Activated CD4-positive, alpha-beta T cell treated with anti-CD3 and anti-CD28 coated beads for 36 hours (primary cell): Measurements from ENCODE around the gene ADCYAP1R1. TPM values are rescaled to one million over a fixed set of nuclear protein-coding genes. Genes with fewer than 3 reads are reported as not detected.

Source experiments
- ATAC-seq: fragments of 200-7000 bp; cut with Tn5 transposase; one replicate; pipeline ENCODE4 v1.10.0; 2021; ENCODE audit warnings: mild to moderate bottlenecking, moderate library complexity
- CTCF ChIA-PET: fragments of 350-600 bp; sonication (Branson Sonifier 250); formaldehyde crosslinking; loops from one replicate; lab custom pipeline; 2021; ENCODE audit warnings: antibody characterized with exemption; lab: Charles Lee
- POLR2A ChIA-PET: fragments of 350-600 bp; sonication (Branson Sonifier 250); formaldehyde crosslinking; loops from one replicate; lab custom pipeline; 2021; ENCODE audit warnings: antibody characterized with exemption, inconsistent platforms; lab: Charles Lee
- DNase-seq: peaks from one replicate; pipeline ENCODE4 v3.0.0-alpha.2; 2020
- H3K27ac Mint-ChIP-seq: one replicate; pipeline ENCODE4 v1.8.0; 2021; ENCODE audit warnings: mixed read lengths
- H3K27me3 Mint-ChIP-seq: one replicate; pipeline ENCODE4 v1.8.0; 2021; ENCODE audit warnings: mixed read lengths
- H3K36me3 Mint-ChIP-seq: one replicate; pipeline ENCODE4 v1.8.0; 2021; ENCODE audit warnings: low read depth, mixed read lengths
- H3K4me1 Mint-ChIP-seq: one replicate; pipeline ENCODE4 v1.8.0; 2021; ENCODE audit warnings: mixed read lengths
- H3K4me3 Mint-ChIP-seq: one replicate; pipeline ENCODE4 v1.8.0; 2021; ENCODE audit warnings: mild to moderate bottlenecking, moderate library complexity, mixed read lengths
- H3K9me3 Mint-ChIP-seq: one replicate; pipeline ENCODE4 v1.8.0; 2021; ENCODE audit warnings: low read depth, mixed read lengths
- intact Hi-C, 2 experiments: fragments of 100-400 bp; cut with DNase I in 1 of 2; cut with micrococcal nuclease in 1 of 2; formaldehyde crosslinking; loops; one replicate each; pipeline versions ENCODE4 v1.14.2 to v1.15.1; 2022 to 2024; cut with DNase I, micrococcal nuclease
- total RNA-seq, 2 experiments: library from RNA; stranded (reverse); gene quantifications; one replicate each; pipeline ENCODE4 v1.2.3, GENCODE V29; 2021

The ADCYAP1R1 gene
- total RNA-seq, 2 experiments from 2014 or later = not detected

DNA sequence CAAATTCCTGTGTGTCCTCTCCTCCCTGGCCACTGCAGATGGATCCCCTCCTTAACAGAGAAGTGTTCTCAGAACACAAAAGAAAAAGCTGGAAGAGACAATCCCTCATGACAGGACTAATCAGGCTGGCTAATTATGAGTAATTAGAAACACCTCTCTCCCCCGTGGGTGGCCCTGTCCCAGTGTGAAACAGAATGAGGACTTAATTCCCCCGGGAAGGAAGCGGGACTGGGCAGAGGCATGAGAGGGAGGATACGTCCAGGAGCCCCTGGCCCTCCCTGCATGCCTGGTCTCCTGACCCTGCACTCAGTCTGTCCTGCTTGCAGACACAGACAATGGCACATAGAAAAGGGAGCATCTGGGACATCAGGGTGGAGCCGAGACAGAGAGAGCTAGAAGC lies 7.6 kb upstream of the ADCYAP1R1 start:
- H3K4me1 Mint-ChIP-seq = no peaks in the 10 kb centered on the region
- intact Hi-C loops = loop anchor here in 1 of 2 experiments (10.0 kb wide), 1 partner anchor 80 kb away; no protein-coding TSS in a partner anchor
- H3K4me3 Mint-ChIP-seq = no peak overlapping the region
- CTCF ChIA-PET = interaction anchor here (0.6 kb wide), 1 partner anchor 182 kb away, joined by 3 read pairs; no protein-coding TSS in a partner anchor
- no peaks in the 10 kb centered on the region for H3K36me3 Mint-ChIP-seq
- no peak for ATAC-seq
- H3K27me3 Mint-ChIP-seq = peaks cover 30% of the 10 kb centered on the region
- H3K9me3 Mint-ChIP-seq = no peaks in the 10 kb centered on the region
- DNase-seq = no peak
- H3K27ac Mint-ChIP-seq = no peak overlapping the region
- POLR2A ChIA-PET = no interaction called here

DNA sequence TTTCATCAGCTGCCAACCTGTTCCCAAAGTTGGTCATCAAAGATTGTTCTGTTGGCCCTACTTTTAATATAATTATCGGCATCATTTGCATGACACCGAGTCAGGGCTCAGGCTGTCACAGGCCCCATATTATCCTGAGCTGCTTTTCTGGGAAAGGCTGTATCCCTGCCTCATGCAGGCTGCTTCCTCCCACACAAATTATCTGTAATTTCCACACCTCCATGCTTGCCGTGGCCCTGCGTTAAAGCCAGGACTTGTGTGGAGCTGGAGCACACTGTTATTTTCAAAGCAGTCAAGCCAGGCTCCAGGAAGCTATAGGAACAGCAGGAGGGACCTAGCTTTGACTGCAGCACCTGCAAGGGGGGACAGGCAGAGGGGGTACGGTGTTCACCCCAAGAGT lies 5.4 kb upstream of the ADCYAP1R1 start:
- Mint-ChIP-seq H3K4me1 (peaks cover 2% of the 10 kb centered on the region), H3K27me3 (peaks cover 38% of the 10 kb centered on the region), H3K27ac (no peak overlapping the region), H3K4me3 (no peak overlapping the region), H3K36me3 (no peaks in the 10 kb centered on the region), H3K9me3 (no peaks in the 10 kb centered on the region)
- ATAC-seq (no peak), DNase-seq (no peak)
- intact Hi-C loops = loop anchor here in 1 of 2 experiments (10.0 kb wide), 1 partner anchor 78 kb away; no protein-coding TSS in a partner anchor
- ChIA-PET CTCF (no interaction called here), POLR2A (no interaction called here)

DNA sequence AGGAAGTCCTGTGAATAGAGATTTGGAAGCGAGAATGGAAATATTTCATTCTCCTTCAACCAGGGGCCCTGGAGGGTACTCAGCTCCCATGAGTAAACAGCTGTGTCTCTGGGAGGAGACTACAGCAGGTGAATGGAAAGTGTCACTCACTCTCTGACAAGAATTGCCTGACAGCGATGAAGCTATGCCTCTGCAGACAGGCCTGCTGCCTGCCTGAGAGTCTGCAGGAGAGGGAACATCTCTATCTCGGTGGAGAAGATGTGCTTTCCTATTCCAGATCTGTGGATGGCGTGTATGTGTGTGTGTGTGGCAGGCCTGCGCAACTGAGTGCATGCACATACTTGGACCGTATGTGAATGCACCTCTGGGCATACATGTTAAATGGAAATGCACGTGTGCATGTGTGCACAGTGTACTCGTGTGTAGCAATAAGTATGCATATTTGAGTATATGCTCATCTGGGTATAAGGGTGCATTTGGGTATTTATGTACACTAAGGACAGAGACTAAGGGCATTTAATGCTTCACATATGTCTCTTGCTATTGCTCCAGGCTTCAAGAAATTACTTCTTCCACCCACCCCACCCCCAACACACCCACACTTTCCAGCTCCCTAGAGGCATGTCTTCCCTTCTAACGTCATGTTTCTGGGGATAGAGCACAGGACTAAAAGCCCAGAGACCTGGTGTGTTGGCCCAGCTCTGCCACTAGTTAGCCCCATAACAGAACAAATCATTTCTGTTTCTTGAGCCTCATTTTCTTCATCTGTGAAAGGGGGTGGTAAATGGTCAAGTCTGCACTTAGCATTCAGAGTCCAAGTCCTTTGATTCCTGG lies 4.6 kb upstream of the ADCYAP1R1 start:
- H3K4me3 Mint-ChIP-seq = no peak overlapping the region
- intact Hi-C loops = loop anchor here in 1 of 2 experiments (10.0 kb wide), 1 partner anchor 77 kb away; no protein-coding TSS in a partner anchor
- peaks cover 3% of the 10 kb centered on the region for H3K4me1 Mint-ChIP-seq
- H3K27ac Mint-ChIP-seq = no peak overlapping the region
- ChIA-PET CTCF (interaction anchor here (0.5 to 0.6 kb wide), 2 partner anchors 17 to 311 kb away, joined by 3 to 4 read pairs; no protein-coding TSS in a partner anchor), POLR2A (no interaction called here)
- ATAC-seq (no peak), DNase-seq (no peak)
- H3K36me3 Mint-ChIP-seq = no peaks in the 10 kb centered on the region
- H3K27me3 Mint-ChIP-seq = peaks cover 33% of the 10 kb centered on the region
- no peaks in the 10 kb centered on the region for H3K9me3 Mint-ChIP-seq

DNA sequence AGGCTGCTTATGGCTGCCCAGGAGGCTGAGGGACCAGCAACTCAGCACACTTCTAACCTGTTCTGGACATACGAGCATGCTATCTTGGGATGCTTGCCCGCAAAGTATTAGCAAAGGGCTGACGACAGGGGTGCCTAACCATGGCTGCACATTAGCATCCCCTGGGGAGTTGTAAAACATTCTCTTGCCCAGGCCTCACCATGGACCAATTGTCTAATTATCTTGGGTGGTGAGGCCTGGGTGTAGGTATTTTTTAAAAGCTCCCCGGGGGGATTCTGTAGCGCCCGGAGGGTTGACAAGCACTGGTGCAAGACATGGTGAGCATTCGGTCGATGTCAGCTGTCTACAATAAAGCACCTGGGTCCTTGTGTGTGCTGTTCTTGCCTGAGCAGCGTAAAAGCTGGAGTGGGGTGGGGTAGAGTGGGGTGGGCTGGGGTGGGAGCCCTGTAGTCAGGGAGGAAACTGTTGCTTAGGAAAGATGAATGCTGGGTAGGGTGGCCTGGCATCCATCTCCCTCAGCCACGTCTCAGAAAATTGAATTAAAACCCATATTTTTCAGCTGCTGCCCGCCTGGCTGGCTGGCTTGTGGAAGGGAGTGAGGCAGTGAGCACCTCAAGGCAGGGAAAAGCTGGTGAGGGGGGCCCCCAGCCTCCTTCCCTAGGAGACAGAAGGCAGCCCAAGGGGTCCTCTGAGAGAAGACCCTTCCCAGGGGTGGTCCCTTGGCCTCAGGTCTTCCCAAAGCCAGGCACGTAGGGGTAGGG lies 2.9 kb upstream of the ADCYAP1R1 start:
- H3K36me3 Mint-ChIP-seq = no peaks in the 10 kb centered on the region
- intact Hi-C loops = loop anchor here in 1 of 2 experiments (10.0 kb wide), 1 partner anchor 76 kb away; no protein-coding TSS in a partner anchor
- H3K9me3 Mint-ChIP-seq = no peaks in the 10 kb centered on the region
- H3K4me3 Mint-ChIP-seq = no peak overlapping the region
- DNase-seq (no peak), ATAC-seq (no peak)
- ChIA-PET POLR2A (no interaction called here), CTCF (interaction anchor here (1.1 kb wide), 1 partner anchor 110 kb away, joined by 3 read pairs; no protein-coding TSS in a partner anchor)
- no peak overlapping the region for H3K27ac Mint-ChIP-seq
- H3K4me1 Mint-ChIP-seq = peaks cover 3% of the 10 kb centered on the region
- H3K27me3 Mint-ChIP-seq = peaks cover 23% of the 10 kb centered on the region

DNA sequence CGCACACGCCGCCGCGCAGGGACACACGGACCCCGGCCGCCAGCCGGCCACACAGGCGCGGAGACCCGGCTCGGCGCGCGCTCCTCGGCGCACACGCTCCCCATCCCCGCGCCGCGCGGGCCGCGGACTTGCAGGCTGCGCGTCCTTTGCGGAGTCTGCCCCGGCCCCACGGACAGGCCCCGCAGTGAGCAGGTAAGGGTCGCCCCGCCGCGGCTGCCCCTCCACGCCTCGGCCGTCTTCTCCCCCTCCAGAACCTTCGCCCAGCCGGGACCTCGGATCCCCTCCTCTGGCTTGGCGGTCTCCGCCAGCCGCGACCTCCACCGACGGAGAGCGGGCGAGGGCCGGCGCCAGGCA lies 356 bp downstream of the ADCYAP1R1 start:
- ATAC-seq = no peak
- no peak for DNase-seq

DNA sequence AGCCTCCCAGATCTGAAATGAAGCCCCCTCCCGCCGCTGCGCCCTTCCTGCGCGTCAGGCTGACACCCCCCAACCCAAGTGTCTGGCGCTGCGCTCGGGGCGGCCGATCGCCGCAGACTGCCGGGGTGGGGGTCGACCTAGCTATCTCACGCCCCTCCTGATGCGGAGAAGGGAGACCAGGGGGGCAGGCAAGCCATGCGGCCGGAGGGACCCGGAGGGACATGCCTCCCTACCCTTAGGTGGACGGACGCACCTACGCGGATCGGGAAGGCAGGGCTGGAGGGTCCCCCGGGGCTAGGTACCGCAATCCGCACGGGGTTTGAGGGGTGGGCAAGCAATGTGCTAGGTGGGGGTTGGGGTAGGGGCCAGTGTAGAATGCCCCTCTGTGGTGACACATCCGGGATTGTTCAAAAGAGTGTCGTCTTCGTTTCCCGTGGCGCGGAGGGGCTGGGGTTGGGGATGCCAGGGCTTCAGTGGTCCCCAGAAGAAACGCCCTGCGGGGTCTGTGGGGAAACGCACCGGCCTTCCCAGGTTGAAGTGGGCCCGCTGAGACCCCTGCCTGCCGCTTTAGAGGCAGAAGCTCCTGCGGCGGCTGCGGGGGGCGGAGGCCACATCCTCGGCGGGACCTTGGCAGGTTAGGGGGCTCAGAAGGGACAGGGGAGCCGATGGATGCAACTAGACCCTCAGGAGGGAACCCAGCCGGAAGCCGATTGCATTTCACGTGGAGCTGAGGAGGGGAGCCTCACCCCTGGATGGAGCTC lies 913 bp downstream of the ADCYAP1R1 start:
- POLR2A ChIA-PET = no interaction called here
- CTCF ChIA-PET = no interaction called here

More for the DNA sequence above, 356 bp downstream of the ADCYAP1R1 start:
- peaks cover 3% of the 10 kb centered on the region for H3K4me1 Mint-ChIP-seq
- POLR2A ChIA-PET = no interaction called here
- no peaks in the 10 kb centered on the region for H3K9me3 Mint-ChIP-seq
- H3K4me3 Mint-ChIP-seq = no peak overlapping the region
- intact Hi-C loops = no loop called here
- peaks cover 26% of the 10 kb centered on the region for H3K27me3 Mint-ChIP-seq
- no peaks in the 10 kb centered on the region for H3K36me3 Mint-ChIP-seq
- H3K27ac Mint-ChIP-seq = no peak overlapping the region
- CTCF ChIA-PET = no interaction called here

DNA sequence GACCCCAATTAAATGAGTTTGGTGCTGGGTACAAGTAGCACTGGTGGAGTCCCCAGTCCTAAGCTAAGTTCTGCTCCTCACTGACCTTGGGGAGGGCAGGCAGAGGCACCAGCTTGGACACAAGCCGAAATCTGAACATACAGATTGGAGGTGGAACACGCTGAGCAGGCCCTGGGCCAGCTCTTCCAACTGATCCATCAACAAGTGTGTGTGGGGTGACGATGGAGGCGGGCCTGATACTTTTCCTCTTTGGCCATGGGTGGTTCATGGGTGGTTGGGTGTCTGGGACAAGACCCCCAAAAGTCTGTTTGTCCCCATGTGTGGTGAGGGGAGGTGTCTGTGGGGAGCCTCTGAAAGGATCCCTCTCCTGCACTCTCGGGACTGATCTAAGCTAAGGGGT lies 1.9 kb downstream of the ADCYAP1R1 start:
- no peaks in the 10 kb centered on the region for H3K36me3 Mint-ChIP-seq
- no peak overlapping the region for H3K27ac Mint-ChIP-seq
- ChIA-PET CTCF (no interaction called here), POLR2A (no interaction called here)
- intact Hi-C loops = no loop called here
- no peak overlapping the region for H3K4me3 Mint-ChIP-seq
- ATAC-seq (no peak), DNase-seq (no peak)
- peaks cover 3% of the 10 kb centered on the region for H3K4me1 Mint-ChIP-seq
- peaks cover 26% of the 10 kb centered on the region for H3K27me3 Mint-ChIP-seq
- H3K9me3 Mint-ChIP-seq = no peaks in the 10 kb centered on the region

More for the DNA sequence above, 913 bp downstream of the ADCYAP1R1 start:
- Mint-ChIP-seq H3K27ac (no peak overlapping the region), H3K4me3 (no peak overlapping the region), H3K4me1 (peaks cover 3% of the 10 kb centered on the region), H3K27me3 (peaks cover 26% of the 10 kb centered on the region), H3K36me3 (no peaks in the 10 kb centered on the region), H3K9me3 (no peaks in the 10 kb centered on the region)
- DNase-seq (no peak), ATAC-seq (no peak)
- intact Hi-C loops = no loop called here

DNA sequence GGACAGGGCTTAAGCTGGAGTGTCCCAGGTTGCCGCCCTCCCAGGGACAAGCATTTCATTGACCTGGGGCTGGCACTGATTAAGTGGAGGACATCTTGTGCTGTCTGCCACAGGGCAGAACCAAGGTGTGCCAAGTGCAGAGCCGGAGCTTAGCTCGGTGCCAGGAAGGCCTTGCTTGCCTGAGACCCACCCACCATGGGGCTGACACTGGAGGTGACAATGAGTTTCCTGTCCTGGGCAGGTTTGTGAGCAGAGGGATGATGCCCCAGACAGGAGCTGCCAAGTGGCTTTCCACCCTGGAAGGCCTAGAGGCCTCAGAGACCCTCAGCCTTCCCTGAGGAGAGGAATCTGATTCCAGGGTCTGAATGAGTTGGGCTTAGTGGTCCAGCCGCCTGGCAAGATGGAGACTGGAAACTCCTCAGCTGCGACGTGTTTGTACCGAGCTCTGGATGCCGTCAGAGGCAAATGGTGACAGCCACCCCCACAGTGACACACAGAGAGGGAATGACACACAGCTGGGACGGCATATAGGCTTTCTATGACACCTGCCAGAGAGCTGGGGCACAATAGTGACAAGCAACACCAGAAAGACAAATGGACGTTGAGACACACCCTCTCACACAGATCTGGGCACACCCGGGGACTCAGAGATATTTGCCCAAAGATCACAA lies 2.6 kb downstream of the ADCYAP1R1 start:
- Mint-ChIP-seq H3K9me3 (no peaks in the 10 kb centered on the region), H3K36me3 (no peaks in the 10 kb centered on the region), H3K27me3 (peaks cover 24% of the 10 kb centered on the region), H3K4me3 (no peak overlapping the region), H3K4me1 (peaks cover 3% of the 10 kb centered on the region), H3K27ac (no peak overlapping the region)
- ATAC-seq (no peak), DNase-seq (no peak)
- intact Hi-C loops = no loop called here
- ChIA-PET CTCF (interaction anchor here (1.1 kb wide), 1 partner anchor 69 kb away, joined by 4 read pairs; no protein-coding TSS in a partner anchor), POLR2A (no interaction called here)

DNA sequence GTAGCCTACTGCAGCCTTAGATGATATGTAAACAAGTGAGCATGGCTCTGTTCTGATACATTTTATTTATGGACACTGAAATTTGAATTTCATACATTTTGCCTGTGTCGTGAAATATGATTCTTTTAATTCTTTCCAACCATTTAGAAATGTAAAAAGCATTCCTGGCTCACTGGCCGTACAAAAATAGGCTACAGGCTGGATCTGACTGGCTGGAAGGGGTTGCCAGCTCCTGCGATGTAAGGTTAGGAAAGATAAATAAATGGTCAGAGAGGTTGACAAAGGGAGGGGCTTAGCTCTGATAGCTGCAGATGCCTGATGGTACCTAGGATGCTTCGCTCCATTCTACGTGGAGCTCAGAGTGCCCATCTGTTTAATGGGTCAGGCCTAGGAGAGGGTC lies 3.4 kb downstream of the ADCYAP1R1 start:
- ChIA-PET POLR2A (no interaction called here), CTCF (interaction anchor here (1.1 kb wide), 1 partner anchor 70 kb away, joined by 4 read pairs; no protein-coding TSS in a partner anchor)
- H3K4me3 Mint-ChIP-seq = no peak overlapping the region
- H3K36me3 Mint-ChIP-seq = no peaks in the 10 kb centered on the region
- H3K27me3 Mint-ChIP-seq = peaks cover 22% of the 10 kb centered on the region
- no peak overlapping the region for H3K27ac Mint-ChIP-seq
- no peaks in the 10 kb centered on the region for H3K9me3 Mint-ChIP-seq
- ATAC-seq (no peak), DNase-seq (no peak)
- intact Hi-C loops = no loop called here
- H3K4me1 Mint-ChIP-seq = peaks cover 3% of the 10 kb centered on the region

DNA sequence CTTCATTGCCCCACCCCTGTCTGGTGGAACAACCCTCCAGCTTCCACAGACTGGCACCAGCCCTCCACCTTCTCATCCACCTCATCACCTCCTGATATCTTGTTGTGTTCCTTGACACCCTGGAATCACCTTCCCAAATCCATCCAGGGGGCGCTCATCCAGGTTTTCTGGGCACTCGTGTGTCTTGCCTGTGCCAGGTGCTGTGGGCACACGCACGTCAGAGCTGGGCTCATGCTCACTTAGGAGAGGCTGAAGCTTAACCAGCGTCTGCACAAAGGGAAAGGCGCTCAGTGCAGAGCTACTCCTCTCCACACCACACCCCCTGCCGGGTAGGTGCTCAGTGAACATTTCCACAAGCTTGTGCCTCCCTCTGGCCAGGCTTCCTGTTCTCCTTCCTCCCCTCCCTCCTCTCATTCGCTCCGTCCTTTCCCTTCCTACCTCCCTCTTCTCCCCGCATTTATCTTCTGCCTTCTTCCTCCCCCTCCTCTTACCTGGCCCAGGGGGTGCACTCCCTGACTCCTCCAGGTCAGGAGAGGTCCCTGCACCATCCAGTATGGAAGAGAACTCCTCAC lies 4.8 kb downstream of the ADCYAP1R1 start:
- DNase-seq = no peak
- no peaks in the 10 kb centered on the region for H3K4me1 Mint-ChIP-seq
- H3K27me3 Mint-ChIP-seq = peaks cover 9% of the 10 kb centered on the region
- intact Hi-C loops = no loop called here
- CTCF ChIA-PET = interaction anchor here (0.6 to 1.1 kb wide), 2 partner anchors 72 to 73 kb away, joined by 4 read pairs; no protein-coding TSS in a partner anchor
- no peak overlapping the region for H3K27ac Mint-ChIP-seq
- H3K36me3 Mint-ChIP-seq = no peaks in the 10 kb centered on the region
- H3K4me3 Mint-ChIP-seq = no peak overlapping the region
- POLR2A ChIA-PET = no interaction called here
- no peak for ATAC-seq
- no peaks in the 10 kb centered on the region for H3K9me3 Mint-ChIP-seq
